ENCODE measurements around the gene BMP7. TPM values are rescaled to one million over a fixed set of nuclear protein-coding genes. Genes with fewer than 3 reads are reported as not detected.

BMP7 gene
- total and polyA plus RNA-seq, 2 of the 8 experiments (the other 6 are each of a cell fraction or from before 2014, with no cell fraction given): 9.2 to 14.7 TPM

- Histone ChIP-seq H3K4me3 (ENCODE audit: extremely low read depth in 1 of 4, insufficient read depth in 2 of 4, low read depth in 3 of 4, low read length in 4 of 4) (no peak overlapping the region), H3K23ac (ENCODE audit: insufficient read length) (no peak overlapping the region), H2BK120ac (replicated peaks; ENCODE audit: low read depth, low read length) (no peak overlapping the region), H3K4ac (replicated peaks; ENCODE audit: insufficient read length, low read depth, low read length) (no peak overlapping the region), H3K18ac (ENCODE audit: extremely low read depth, low read length) (no peak overlapping the region), H3K79me2 (ENCODE audit: control insufficient read depth in 1 of 2, insufficient read depth in 2 of 2, low read length in 2 of 2) (no peaks in the 10 kb centered on the region), H3K9me3 (ENCODE audit: insufficient read depth in 2 of 2, low read depth in 1 of 2, low read length in 1 of 2) (no peaks in the 10 kb centered on the region), H2AK5ac (ENCODE audit: low read depth, low read length) (no peak overlapping the region), H3K4me1 (replicated peaks in 1 of 4; ENCODE audit: control insufficient read depth in 3 of 4, insufficient read depth in 4 of 4, low read length in 3 of 4) (no peaks in the 10 kb centered on the region), H3K27ac (ENCODE audit: low read depth, low read length) (no peak overlapping the region), H2BK5ac (ENCODE audit: low read depth, low read length) (no peak overlapping the region), H3K9ac (replicated peaks in 1 of 4; ENCODE audit: extremely low read depth in 1 of 4, low read depth in 3 of 4, low read length in 3 of 4) (no peak overlapping the region), H4K5ac (ENCODE audit: insufficient read length, low read depth, low read length) (no peak overlapping the region), H3K36me3 (ENCODE audit: control insufficient read depth in 2 of 4, insufficient read depth in 4 of 4, low read length in 3 of 4) (no peaks in the 10 kb centered on the region), H3K4me2 (ENCODE audit: insufficient read depth in 1 of 2, low read depth in 2 of 2, low read length in 2 of 2) (no peak overlapping the region), H3K27me3 (replicated peaks in 1 of 4; ENCODE audit: control insufficient read depth in 3 of 4, extremely low read depth in 1 of 4, insufficient read depth in 3 of 4, low read length in 3 of 4) (0 out of 7 replicates have a peak, but pooled peaks cover 0 to 2% (median 0%) of the 10 kb centered on the region in 4 experiments), H3K23me2 (ENCODE audit: low read depth, low read length) (peaks cover 2% of the 10 kb centered on the region; the same call in 1 of the 2 replicates), H2BK12ac (ENCODE audit: low read depth, low read length) (no peak overlapping the region), H4K8ac (ENCODE audit: extremely low read depth, insufficient read depth, low read length) (peak overlapping the region; percentile 29; the same call in 1 of the 2 replicates), H4K20me1 (replicated peaks in 1 of 2; ENCODE audit: control insufficient read depth in 1 of 2, insufficient read depth in 2 of 2, low read length in 2 of 2) (no peaks in the 10 kb centered on the region), H2BK20ac (ENCODE audit: low read length) (no peak overlapping the region), H3K14ac (ENCODE audit: insufficient read length) (no peak overlapping the region), H2AFZ (ENCODE audit: low read length) (no peak overlapping the region), H3K79me1 (ENCODE audit: low read depth, low read length) (no peaks in the 10 kb centered on the region), H2BK15ac (ENCODE audit: low read length) (no peak overlapping the region), H3K56ac (replicated peaks; ENCODE audit: insufficient read length, low read depth, low read length) (no peak overlapping the region), H4K91ac (replicated peaks; ENCODE audit: insufficient read length, low read length) (no peak overlapping the region)
- FAIRE-seq (no peak), DNase-seq (ENCODE audit: low read depth in 1 of 2, low spot score in 2 of 2) (no peak)
- ChIA-PET POLR2A (ENCODE audit: partially characterized antibody) (no interaction called here), CTCF (ENCODE audit: partially characterized antibody) (interaction anchor here (1.1 kb wide), 1 partner anchor 148 kb away, joined by 4 read pairs; no protein-coding TSS in a partner anchor)
- WGBS, 2 experiments (ENCODE audit: extremely low coverage in 1 of 2, insufficient coverage in 1 of 2, insufficient read length in 1 of 2, insufficient replicate concordance in 2 of 2, low coverage in 1 of 2, low lambda C conversion rate in 2 of 2, missing lambda C conversion rate in 1 of 2): 93% methylated on average over 12 of the region's 12 CpGs; no CpG with 5 or more reads in 1 of the 2 experiments
- no peak for TF ChIP-seq RBBP5 (IDR thresholded peaks at IDR 0.05; ENCODE audit: borderline replicate concordance, low read depth, low read length)
- TF ChIP-seq NRF1 (IDR thresholded peaks at IDR 0.05; ENCODE audit: low read depth, low read length): no peak
- no peak for TF ChIP-seq CREB1 (IDR thresholded peaks at IDR 0.05)
- no peak for TF ChIP-seq SUZ12 (IDR thresholded peaks at IDR 0.05; ENCODE audit: low read length)
- no peak for TF ChIP-seq CBX5 (IDR thresholded peaks at IDR 0.05; ENCODE audit: low read depth, low read length)
- TF ChIP-seq ZNF274 (IDR thresholded peaks at IDR 0.05; ENCODE audit: borderline replicate concordance, extremely low read depth, low read length): no peak
- TF ChIP-seq TAF1 (IDR thresholded peaks at IDR 0.05; ENCODE audit: low read depth, low read length): no peak
- no peak for TF ChIP-seq RXRA (IDR thresholded peaks at IDR 0.05; ENCODE audit: insufficient read depth, low read depth, low read length)
- no peak for TF ChIP-seq E2F6 (IDR thresholded peaks at IDR 0.05)
- no peak for TF ChIP-seq BRCA1 (IDR thresholded peaks at IDR 0.05; ENCODE audit: low read depth, low read length)
- no peak for TF ChIP-seq SP4 (IDR thresholded peaks at IDR 0.05; ENCODE audit: low read length)
- TF ChIP-seq CBX8 (IDR thresholded peaks at IDR 0.05; ENCODE audit: borderline replicate concordance, low read depth, low read length): no peak
- no peak for TF ChIP-seq CHD1 (IDR thresholded peaks at IDR 0.05; ENCODE audit: low read depth, low read length)
- no peak for TF ChIP-seq SP1 (IDR thresholded peaks at IDR 0.05; ENCODE audit: low read depth, low read length)
- TF ChIP-seq SP2 (IDR thresholded peaks at IDR 0.05; ENCODE audit: low read length): no peak
- TF ChIP-seq KDM4A (IDR thresholded peaks at IDR 0.05; ENCODE audit: low read depth, low read length, severe bottlenecking): no peak
Measured at GRCh38 chr20:57142667-57143066, 123.8 kb downstream of the BMP7 start.

All from H1 (cell line).